HCT116 (cell line): Measurements from ENCODE around the gene MDH2. TPM values are rescaled to one million over a fixed set of nuclear protein-coding genes. Genes with fewer than 3 reads are reported as not detected.
"Not testable (repeated sequence)": the region's sequence is repeated elsewhere in the genome, so short reads cannot be mapped to it uniquely, and the experiment has no call there.

ENCODE experiments used
- ATAC-seq: fragments of 200-7000 bp; cut with Tn5 transposase; 2 replicates; pipeline ENCODE4 v1.9.1; 2020; ENCODE audit warnings: mild to moderate bottlenecking, moderate library complexity
- BruUV-seq: library from RNA; stranded (reverse); fragments of 400-500 nt; replicated peaks from 2 replicates; lab custom pipeline; 2021; lab: Mats Ljungman, UMichigan
- CTCF ChIA-PET: fragments of 300-600 bp; sonication (Branson Sonifier 250); formaldehyde crosslinking; loops from one replicate; lab custom pipeline; 2021; ENCODE audit warnings: antibody characterized with exemption; lab: Charles Lee
- POLR2A ChIA-PET: fragments of 300-600, 350-600 bp; sonication (Branson Sonifier 250); formaldehyde crosslinking; loops from one replicate; lab custom pipeline; 2021; ENCODE audit warnings: antibody characterized with exemption; lab: Charles Lee
- RAD21 ChIA-PET, 2 experiments: fragments of 300-600 bp; sonication (Branson Sonifier 250); formaldehyde crosslinking; loops; one replicate each; lab custom pipeline; 2023; ENCODE audit warnings: low total read pairs in 2 of 2; ENCODE audit not compliant: uncharacterized antibody in 2 of 2, unreplicated experiment in 2 of 2, low non-redundant PET in 1 of 2; lab: Charles Lee
- DNase-seq: peaks from one replicate; pipeline ENCODE4 v3.0.0-alpha.2; 2010; ENCODE audit warnings: low read depth, low spot score
- H2AFZ ChIP-seq: fragments of 200-600 bp; shearing (Covaris generic), sonication (generic); 2 replicates; pipeline ENCODE4 v1.6.1; 2017; ENCODE audit warnings: low read depth, mixed run types, mixed read lengths, antibody characterized with exemption, low read length; ENCODE audit not compliant: poor library complexity, severe bottlenecking
- H3K27ac ChIP-seq: 2 replicates; pipeline ENCODE4 v1.5.1; 2012; ENCODE audit warnings: low read depth, low read length
- H3K27me3 ChIP-seq: fragments of 200-600 bp; sonication (generic); 2 replicates; pipeline ENCODE4 v1.6.1; 2016; ENCODE audit warnings: mixed run types, low read length, mixed read lengths; ENCODE audit not compliant: insufficient read depth
- H3K36me3 ChIP-seq, 2 experiments: fragments of 200-500 bp in 1 of 2; fragments of 200-600 bp in 1 of 2; sonication (Bioruptor generic) in 1 of 2; sonication (generic) in 1 of 2; 2 replicates each; pipeline versions ENCODE4 v1.5.1 to v1.6.1; 2014 to 2016; ENCODE audit warnings: low read length in 2 of 2, inconsistent platforms in 1 of 2, mixed read lengths in 1 of 2, mixed run types in 1 of 2; ENCODE audit not compliant: insufficient read depth in 2 of 2, control insufficient read depth in 1 of 2
- H3K4me1 ChIP-seq, 2 experiments: fragments of 200-600 bp in 1 of 2; sonication (generic) in 1 of 2; 2 replicates each; pipeline versions ENCODE4 v1.5.1 to v1.6.1; 2012 to 2017; ENCODE audit warnings: low read length in 2 of 2, inconsistent platforms in 1 of 2, mild to moderate bottlenecking in 1 of 2, mixed read lengths in 1 of 2, mixed run types in 1 of 2, moderate library complexity in 1 of 2; ENCODE audit not compliant: insufficient read depth in 2 of 2, control insufficient read depth in 1 of 2
- H3K4me2 ChIP-seq: fragments of 200-600 bp; sonication (generic); 2 replicates; pipeline ENCODE4 v1.6.1; 2017; ENCODE audit warnings: mixed run types, low read length, mixed read lengths
- H3K4me3 ChIP-seq, 2 experiments: fragments of 200-600 bp in 1 of 2; sonication (generic) in 1 of 2; replicated peaks in 1 of 2; 2 replicates each; pipeline ENCODE4 v1.5.1; 2011 to 2016; ENCODE audit warnings: low read length in 2 of 2, control low read depth in 1 of 2, low read depth in 1 of 2, mild to moderate bottlenecking in 1 of 2, mixed read lengths in 1 of 2, mixed run types in 1 of 2
- H3K79me2 ChIP-seq: fragments of 200-600 bp; sonication (generic); 2 replicates; pipeline ENCODE4 v1.6.1; 2017; ENCODE audit warnings: mild to moderate bottlenecking, mixed run types, low read length, moderate library complexity, mixed read lengths; ENCODE audit not compliant: insufficient read depth
- H3K9ac ChIP-seq: fragments of 200-600 bp; sonication (generic); 2 replicates; pipeline ENCODE4 v1.6.1; 2016; ENCODE audit warnings: low read length, mixed read lengths
- H3K9me2 ChIP-seq: fragments of 200-600 bp; sonication (generic), shearing (Covaris generic); 2 replicates; pipeline ENCODE4 v1.6.1; 2017; ENCODE audit warnings: mixed run types, mild to moderate bottlenecking, moderate library complexity; ENCODE audit not compliant: insufficient read depth
- H3K9me3 ChIP-seq, 2 experiments: fragments of 200-500 bp in 1 of 2; fragments of 200-600 bp in 1 of 2; sonication (Bioruptor generic) in 1 of 2; sonication (generic) in 1 of 2; 2 replicates each; pipeline ENCODE4 v1.6.1; 2014 to 2017; ENCODE audit warnings: low read length in 2 of 2, mixed read lengths in 2 of 2, inconsistent platforms in 1 of 2, low read depth in 1 of 2, mild to moderate bottlenecking in 1 of 2, mixed run types in 1 of 2, moderate library complexity in 1 of 2; ENCODE audit not compliant: control insufficient read depth in 1 of 2, insufficient read depth in 1 of 2
- H4K20me1 ChIP-seq: fragments of 200-600 bp; sonication (generic), shearing (Covaris generic); 2 replicates; pipeline ENCODE4 v1.6.1; 2017; ENCODE audit warnings: mixed run types, mild to moderate bottlenecking, moderate library complexity; ENCODE audit not compliant: insufficient read depth
- intact Hi-C: fragments of 100-400 bp; cut with micrococcal nuclease; formaldehyde crosslinking; loops from 2 replicates; pipeline ENCODE4 v1.10.0; 2022
- total RNA-seq: library from RNA; stranded (reverse); gene quantifications from one replicate; pipeline ENCODE4 v1.2.1, GENCODE V29; 2021; ENCODE audit not compliant: unreplicated experiment

Gene MDH2
- total RNA-seq, 1 experiment from 2014 or later, result 357 TPM

- H3K9me3 ChIP-seq, H3K79me2 ChIP-seq, ATAC-seq, H4K20me1 ChIP-seq, H3K9ac ChIP-seq, H3K4me1 ChIP-seq, DNase-seq, H3K27me3 ChIP-seq, intact Hi-C loops, BruUV-seq, H2AFZ ChIP-seq, H3K27ac ChIP-seq, POLR2A ChIA-PET, H3K9me2 ChIP-seq, H3K36me3 ChIP-seq, H3K4me2 ChIP-seq, H3K4me3 ChIP-seq, RAD21 ChIA-PET: not testable (repeated sequence)
- CTCF ChIA-PET, result interaction anchor here (0.6 kb wide), 1 partner anchor 11 kb away, joined by 3 read pairs; no protein-coding TSS in a partner anchor
Observed at GRCh38 chr7:76114742-76115141, 66.8 kb downstream of the MDH2 start.

Other genes with a start within 250 kb of the MDH2 start
- not detected for gene CCL24, start 234.3 kb upstream of the MDH2 start, total RNA-seq
- 42.9 TPM for gene RHBDD2, start 169.1 kb upstream of the MDH2 start, total RNA-seq
- 120 TPM for gene POR, start 133.0 kb upstream of the MDH2 start, total RNA-seq
- gene TMEM120A, start 53.5 kb upstream of the MDH2 start, total RNA-seq, result 25.9 TPM
- gene STYXL1, start 106 bp upstream of the MDH2 start, total RNA-seq, result 32.5 TPM
- gene SRRM3, start 153.8 kb downstream of the MDH2 start, total RNA-seq, result 12.7 TPM